ENCODE data around the gene CHRFAM7A. TPM values are rescaled to one million over a fixed set of nuclear protein-coding genes. Genes with fewer than 3 reads are reported as not detected.

Gene CHRFAM7A
- polyA plus RNA-seq, 1 experiment = not detected

Small RNA genes lying within 50 kb of the gene (small RNA-seq; reads per million reads assigned to genes)
- gene AC019322.2 (ENCODE audit: insufficient read length, low read depth, low replicate concordance) = not detected
- not detected for gene RF00019 (ENCODE audit: insufficient read length, low read depth, low replicate concordance)
- gene RF00096 (ENCODE audit: insufficient read length, low read depth, low replicate concordance) = not detected
- not detected for gene RN7SL196P (ENCODE audit: insufficient read length, low read depth, low replicate concordance)

Other genes starting within 250 kb of the CHRFAM7A start
- gene GOLGA8R, start 20.7 kb upstream of the CHRFAM7A start, polyA plus RNA-seq (2011; rRNA removed) = 1.1 and 1.4 TPM in 2 replicates
- 0.32 and 0.50 TPM in 2 replicates for gene GOLGA8Q, start 158.5 kb upstream of the CHRFAM7A start, polyA plus RNA-seq (2011; rRNA removed)
- 0.06 and 0.10 TPM in 2 replicates for gene GOLGA8H, start 210.5 kb upstream of the CHRFAM7A start, polyA plus RNA-seq (2011; rRNA removed)

Measured in BJ (cell line).